Measurements from ENCODE around the gene SLC25A24. TPM values are rescaled to one million over a fixed set of nuclear protein-coding genes. Genes with fewer than 3 reads are reported as not detected.
A peak's percentile ranks its signal among the peaks of the same experiment; 100 is the strongest.

The SLC25A24 gene
- total RNA-seq, 2 donors from 2014 or later, result 8.8 to 17.3 TPM

DNA sequence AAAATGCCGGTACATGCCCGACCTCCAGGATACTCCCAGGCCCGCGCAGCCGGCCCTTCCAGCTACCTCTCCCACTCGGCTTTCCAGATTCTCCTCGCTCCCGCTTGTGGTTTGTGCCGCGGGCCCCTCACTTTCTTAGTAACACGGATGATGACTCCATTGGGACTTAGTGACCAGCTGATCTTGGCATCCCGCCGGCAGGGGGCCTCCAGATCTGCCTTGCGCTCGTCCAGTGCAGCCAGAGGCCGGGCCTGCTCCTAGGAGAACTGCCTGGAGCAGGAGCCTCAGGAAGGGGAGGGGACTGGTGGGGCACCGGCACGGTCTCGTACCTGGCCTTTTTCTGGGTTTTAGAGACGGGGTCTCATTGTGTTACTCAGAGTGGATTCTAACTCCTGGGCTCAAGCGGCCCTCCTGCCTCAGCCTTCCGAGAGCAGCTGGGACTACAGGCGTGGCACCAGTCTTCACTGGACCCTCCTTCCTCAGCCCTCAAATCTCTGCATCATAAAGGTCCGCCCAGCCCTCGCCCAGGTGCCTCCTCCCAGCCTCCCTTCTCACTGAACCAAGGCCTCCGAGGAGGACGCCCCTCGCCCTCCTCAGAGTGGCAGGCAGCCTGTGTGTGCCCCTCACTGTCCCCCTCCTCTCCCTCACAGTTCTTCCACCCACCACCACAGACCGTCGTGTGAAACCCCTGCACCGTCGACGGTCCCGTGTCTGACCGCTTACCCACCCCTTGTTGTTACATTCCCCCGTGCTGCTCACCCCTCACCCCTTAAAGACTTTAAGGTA, 78.6 kb downstream of the SLC25A24 start:
- Mint-ChIP-seq H3K4me3 (no peak overlapping the region), H3K27ac (no peak overlapping the region), H3K27me3 (no peaks in the 10 kb centered on the region), H3K36me3 (no peaks in the 10 kb centered on the region), H3K4me1 (ENCODE audit: low read depth in 2 of 2) (peaks cover 28 to 35% of the 10 kb centered on the region in 2 donors), H3K9me3 (no peaks in the 10 kb centered on the region)
- ATAC-seq (no peak), DNase-seq (ENCODE audit: low spot score) (no peak)

GRCh38 chr1:108120163-108120562, 80.0 kb downstream of the SLC25A24 start:
- no peak overlapping the region for H3K4me3 Mint-ChIP-seq
- H3K27ac Mint-ChIP-seq, result no peak overlapping the region
- H3K36me3 Mint-ChIP-seq, result no peaks in the 10 kb centered on the region
- DNase-seq (ENCODE audit: low spot score) (no peak), ATAC-seq (no peak)
- H3K27me3 Mint-ChIP-seq, result no peaks in the 10 kb centered on the region
- peaks cover 28 to 31% of the 10 kb centered on the region in 2 donors for H3K4me1 Mint-ChIP-seq (ENCODE audit: low read depth in 2 of 2)
- no peaks in the 10 kb centered on the region for H3K9me3 Mint-ChIP-seq

GRCh38 chr1:108119500-108119899, 80.6 kb downstream of the SLC25A24 start:
- ATAC-seq, result no peak
- Mint-ChIP-seq H3K27me3 (no peaks in the 10 kb centered on the region), H3K27ac (no peak overlapping the region)

GRCh38 chr1:108117945-108118902, 81.9 kb downstream of the SLC25A24 start:
- Mint-ChIP-seq H3K36me3 (no peaks in the 10 kb centered on the region), H3K4me3 (no peak overlapping the region), H3K27ac (peak overlapping the region in 1 of 2 donors; percentile 7), H3K9me3 (no peaks in the 10 kb centered on the region), H3K27me3 (no peaks in the 10 kb centered on the region), H3K4me1 (ENCODE audit: low read depth in 2 of 2) (peaks cover 35 to 39% of the 10 kb centered on the region in 2 donors)
- peak; percentile 56 to 61 for ATAC-seq
- DNase-seq (ENCODE audit: low spot score), result no peak

More at GRCh38 chr1:108119500-108119899, 80.6 kb downstream of the SLC25A24 start:
- no peak for DNase-seq (ENCODE audit: low spot score)
- Mint-ChIP-seq H3K36me3 (no peaks in the 10 kb centered on the region), H3K4me3 (no peak overlapping the region), H3K4me1 (ENCODE audit: low read depth in 2 of 2) (peaks cover 28 to 31% of the 10 kb centered on the region in 2 donors), H3K9me3 (no peaks in the 10 kb centered on the region)

- Mint-ChIP-seq H3K4me3 (no peak overlapping the region), H3K27me3 (no peaks in the 10 kb centered on the region), H3K36me3 (no peaks in the 10 kb centered on the region), H3K9me3 (no peaks in the 10 kb centered on the region), H3K27ac (no peak overlapping the region), H3K4me1 (ENCODE audit: low read depth in 2 of 2) (peaks cover 32 to 37% of the 10 kb centered on the region in 2 donors)
- no peak for DNase-seq (ENCODE audit: low spot score)
- ATAC-seq, result no peak
These were observed 82.9 kb downstream of the SLC25A24 start for GRCh38 chr1:108117237-108117636.

- Mint-ChIP-seq H3K27me3 (no peaks in the 10 kb centered on the region), H3K4me1 (ENCODE audit: low read depth in 2 of 2) (peaks cover 21 to 25% of the 10 kb centered on the region in 2 donors), H3K4me3 (no peak overlapping the region), H3K9me3 (no peaks in the 10 kb centered on the region), H3K27ac (peak overlapping the region; percentile 46 to 80), H3K36me3 (no peaks in the 10 kb centered on the region)
- ATAC-seq (peak in 1 of 2 donors; percentile 17), DNase-seq (ENCODE audit: low spot score) (no peak)
These were observed 86.0 kb downstream of the SLC25A24 start for GRCh38 chr1:108114033-108114599.

DNA sequence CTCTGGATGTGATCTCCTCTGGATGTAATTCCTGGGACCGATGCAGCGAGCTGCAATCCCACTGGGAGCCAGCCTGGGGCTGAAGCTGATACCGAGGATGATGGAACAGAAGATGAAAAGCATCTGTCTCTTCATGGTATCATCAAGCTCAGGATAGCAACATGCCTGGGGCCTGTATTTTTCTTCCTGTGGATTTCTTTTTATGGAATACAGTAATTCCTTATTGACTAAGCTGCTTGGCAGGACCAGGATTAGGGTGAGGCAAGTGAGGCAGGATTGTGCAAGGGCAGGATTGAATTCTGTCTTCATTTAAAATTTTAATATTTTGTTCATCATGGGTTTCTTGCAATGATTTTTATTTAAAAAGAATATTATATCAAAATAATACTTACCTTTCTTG, 86.6 kb downstream of the SLC25A24 start:
- no peak overlapping the region for H3K4me3 Mint-ChIP-seq
- H3K9me3 Mint-ChIP-seq, result no peaks in the 10 kb centered on the region
- H3K27ac Mint-ChIP-seq, result peak overlapping the region in 1 of 2 donors; percentile 80
- DNase-seq (ENCODE audit: low spot score) (no peak), ATAC-seq (no peak)
- H3K36me3 Mint-ChIP-seq, result no peaks in the 10 kb centered on the region
- H3K27me3 Mint-ChIP-seq, result no peaks in the 10 kb centered on the region
- peaks cover 21 to 22% of the 10 kb centered on the region in 2 donors for H3K4me1 Mint-ChIP-seq (ENCODE audit: low read depth in 2 of 2)

GRCh38 chr1:108109295-108109973, 90.7 kb downstream of the SLC25A24 start:
- Mint-ChIP-seq H3K9me3 (no peaks in the 10 kb centered on the region), H3K4me3 (no peak overlapping the region), H3K27me3 (no peaks in the 10 kb centered on the region), H3K27ac (no peak overlapping the region), H3K4me1 (ENCODE audit: low read depth in 2 of 2) (peaks cover 12 to 13% of the 10 kb centered on the region in 2 donors), H3K36me3 (no peaks in the 10 kb centered on the region)
- ATAC-seq (no peak), DNase-seq (ENCODE audit: low spot score) (no peak)

DNA sequence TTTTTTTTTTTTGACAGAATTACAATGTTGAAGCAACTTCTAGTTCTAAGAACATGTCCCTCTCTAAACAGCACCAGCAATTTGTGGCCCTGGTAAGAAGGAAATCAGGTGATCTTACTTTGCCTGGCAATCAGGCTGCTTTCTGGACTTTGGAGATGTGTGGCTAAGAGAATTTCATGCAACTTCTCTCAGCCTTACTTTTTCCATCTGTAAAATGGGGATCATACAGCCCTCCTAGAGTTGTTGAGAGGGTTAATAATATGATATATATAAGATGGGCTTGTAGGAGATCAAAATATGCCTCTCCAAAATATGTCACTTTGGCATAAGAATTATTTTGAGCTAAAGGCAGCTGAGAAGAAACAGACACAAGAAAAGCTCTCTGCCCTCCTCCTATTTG, 92.0 kb downstream of the SLC25A24 start:
- DNase-seq (ENCODE audit: low spot score) (no peak), ATAC-seq (no peak)
- no peaks in the 10 kb centered on the region for H3K36me3 Mint-ChIP-seq
- H3K4me3 Mint-ChIP-seq, result no peak overlapping the region
- peaks cover 4 to 6% of the 10 kb centered on the region in 2 donors for H3K4me1 Mint-ChIP-seq (ENCODE audit: low read depth in 2 of 2)
- H3K27ac Mint-ChIP-seq, result no peak overlapping the region
- no peaks in the 10 kb centered on the region for H3K27me3 Mint-ChIP-seq
- H3K9me3 Mint-ChIP-seq, result no peaks in the 10 kb centered on the region

DNA sequence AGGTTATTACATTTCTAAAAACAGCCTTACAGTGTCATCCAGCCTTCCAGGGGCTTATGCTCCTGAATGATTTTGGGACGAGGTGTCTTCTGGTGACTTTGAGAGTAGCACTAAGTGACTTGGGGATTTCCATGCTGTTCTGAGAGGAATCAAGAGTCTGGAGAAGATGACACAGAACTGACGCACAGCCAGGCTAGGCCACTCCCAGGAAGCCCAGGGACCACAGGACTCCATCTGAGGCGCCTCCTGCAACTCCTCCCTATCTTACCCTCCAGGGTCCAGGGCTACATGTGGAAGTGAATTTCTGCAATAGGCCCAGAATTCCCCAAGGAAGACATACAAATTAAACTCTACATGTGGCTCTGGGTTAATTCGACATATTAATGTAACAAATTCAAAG, 92.5 kb downstream of the SLC25A24 start:
- no peaks in the 10 kb centered on the region for H3K27me3 Mint-ChIP-seq
- peak in 1 of 2 donors; percentile 75 for ATAC-seq
- no peaks in the 10 kb centered on the region for H3K9me3 Mint-ChIP-seq
- H3K4me3 Mint-ChIP-seq, result no peak overlapping the region
- no peaks in the 10 kb centered on the region for H3K36me3 Mint-ChIP-seq
- no peak overlapping the region for H3K27ac Mint-ChIP-seq
- peaks cover 4 to 6% of the 10 kb centered on the region in 2 donors for H3K4me1 Mint-ChIP-seq (ENCODE audit: low read depth in 2 of 2)
- no peak for DNase-seq (ENCODE audit: low spot score)

GRCh38 chr1:108106775-108107174, 93.4 kb downstream of the SLC25A24 start:
- H3K27ac Mint-ChIP-seq, result no peak overlapping the region
- H3K4me3 Mint-ChIP-seq, result no peak overlapping the region
- H3K9me3 Mint-ChIP-seq, result no peaks in the 10 kb centered on the region
- no peaks in the 10 kb centered on the region for H3K36me3 Mint-ChIP-seq
- no peak for ATAC-seq
- DNase-seq (ENCODE audit: low spot score), result no peak
- no peaks in the 10 kb centered on the region for H3K27me3 Mint-ChIP-seq
- H3K4me1 Mint-ChIP-seq (ENCODE audit: low read depth in 2 of 2), result peaks cover 0 to 4% of the 10 kb centered on the region in 2 donors

DNA sequence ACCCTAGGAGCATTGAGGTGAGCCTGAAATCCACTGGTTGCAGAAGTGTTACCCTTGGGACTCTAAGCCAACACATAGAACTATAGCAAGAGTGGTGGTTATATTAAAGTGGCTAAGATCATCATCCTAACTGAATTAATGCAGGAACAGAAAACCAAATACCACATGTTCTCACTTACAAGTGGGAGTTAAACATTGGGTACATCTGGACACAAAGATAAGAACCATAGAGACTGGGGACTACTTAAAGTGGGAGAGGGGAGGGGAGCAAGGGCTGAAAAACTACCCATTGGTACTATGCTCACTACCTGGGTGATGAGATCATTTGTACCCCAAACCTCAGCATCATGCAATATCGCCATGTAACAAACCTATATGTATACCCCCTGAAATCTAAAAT, 100.0 kb downstream of the SLC25A24 start:
- H3K27me3 Mint-ChIP-seq, result no peaks in the 10 kb centered on the region
- no peaks in the 10 kb centered on the region for H3K9me3 Mint-ChIP-seq

DNA sequence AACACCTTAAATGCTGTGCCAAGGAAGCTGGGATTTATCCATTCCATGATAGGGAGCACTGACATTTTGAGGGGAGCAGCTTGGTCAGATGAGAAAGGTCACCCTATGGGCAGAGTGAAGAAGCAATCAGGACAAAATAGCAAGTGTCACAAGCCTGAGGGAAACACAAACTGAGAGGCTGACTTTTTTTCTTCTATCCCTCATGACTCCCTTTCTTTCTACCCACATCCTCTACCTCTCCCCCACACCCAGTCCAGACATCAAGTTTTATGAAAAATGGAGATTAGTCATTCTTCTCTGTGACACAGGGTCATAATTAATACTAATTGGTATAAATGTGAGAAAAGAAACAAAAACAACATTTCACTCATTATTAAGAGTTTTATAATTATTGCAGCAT, 103.1 kb downstream of the SLC25A24 start:
- Mint-ChIP-seq H3K9me3 (no peaks in the 10 kb centered on the region), H3K4me1 (ENCODE audit: low read depth in 2 of 2) (peaks cover 3 to 5% of the 10 kb centered on the region in 2 donors), H3K36me3 (no peaks in the 10 kb centered on the region), H3K4me3 (no peak overlapping the region), H3K27ac (no peak overlapping the region), H3K27me3 (no peaks in the 10 kb centered on the region)
- no peak for ATAC-seq
- no peak for DNase-seq (ENCODE audit: low spot score)

More for the DNA sequence above, 100.0 kb downstream of the SLC25A24 start:
- Mint-ChIP-seq H3K4me1 (ENCODE audit: low read depth in 2 of 2) (peaks cover 0 to 5% of the 10 kb centered on the region in 2 donors), H3K27ac (no peak overlapping the region), H3K4me3 (no peak overlapping the region), H3K36me3 (no peaks in the 10 kb centered on the region)
- ATAC-seq (no peak), DNase-seq (ENCODE audit: low spot score) (no peak)

Measured in natural killer cell treated with Interleukin-12 subunit alpha and Interleukin-12 subunit beta and Interleukin-15 and Interleukin-18, amount 100 ng/mL, for 72 hours (primary cell).